K562 (cell line): ENCODE data around the gene PIGM.

Experiments used
- CREB1 ChIP-seq, 2 experiments: sonication (generic) in 1 of 2; formaldehyde crosslinking in 1 of 2; IDR thresholded peaks; 2 replicates each; pipeline versions ENCODE4 v1.6.1 to v1.8.0; 2012 to 2022; ENCODE audit warnings: inconsistent platforms in 1 of 2, mild to moderate bottlenecking in 1 of 2, missing genetic modification reagents in 1 of 2, moderate library complexity in 1 of 2
- EGR1 ChIP-seq: fragments of 450-650 bp; conservative IDR thresholded peaks from 2 replicates; pipeline ENCODE4 v1.6.1; 2017; ENCODE audit warnings: mild to moderate bottlenecking
- EP300 ChIP-seq: IDR thresholded peaks from 2 replicates; pipeline ENCODE4 v1.6.1; 2012; ENCODE audit warnings: low read length, improper control_type of control experiment
- PHF20 ChIP-seq: fragments of 450-650 bp; IDR thresholded peaks from 2 replicates; pipeline ENCODE4 v1.6.1; 2018; ENCODE audit not compliant: partially characterized antibody
- POLR2A ChIP-seq: fragments of 450-650 bp; conservative IDR thresholded peaks from 2 replicates; pipeline ENCODE4 v1.6.1; 2016
- ZC3H11A ChIP-seq: IDR thresholded peaks from 2 replicates; pipeline ENCODE4 v1.6.1; 2012; ENCODE audit warnings: low read depth, low read length, improper control_type of control experiment

DNA sequence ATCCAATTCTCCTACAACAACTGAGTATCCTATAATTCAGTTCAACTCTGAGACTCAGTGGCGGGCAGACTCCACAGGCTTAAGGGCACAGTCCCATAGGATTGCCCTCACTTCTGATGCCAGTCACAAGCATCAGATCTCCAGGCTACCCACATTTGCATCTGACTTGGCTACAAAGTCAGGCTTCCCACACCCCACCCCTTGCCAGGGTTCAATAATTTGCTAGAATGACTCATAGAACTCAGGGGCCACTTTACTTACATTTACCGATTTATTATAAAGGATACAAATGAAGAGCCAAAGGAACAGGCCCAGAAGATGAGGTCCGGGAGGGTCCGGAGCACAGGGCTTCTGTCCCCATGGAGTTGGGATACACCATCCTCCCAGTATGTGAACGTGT is 41.8 kb downstream of the PIGM start:
- no peak for TF ChIP-seq CREB1 (IDR thresholded peaks at IDR 0.05)
- TF ChIP-seq CREB1 (CRISPR knock-in tag; IDR thresholded peaks at IDR 0.05): no peak
- no peak for TF ChIP-seq EP300
- TF ChIP-seq ZC3H11A: no peak
- TF ChIP-seq EGR1: no peak
- no peak for TF ChIP-seq POLR2A
- TF ChIP-seq PHF20: no peak
